Progenitor cell of endocrine pancreas (in vitro differentiated cells): ENCODE results near the gene YBX3. TPM values are rescaled to one million over a fixed set of nuclear protein-coding genes. Genes with fewer than 3 reads are reported as not detected.

Experiments used
- DNase-seq: peaks from one replicate; pipeline ENCODE4 v3.0.0; 2021; ENCODE audit warnings: low spot score; ENCODE audit not compliant: unreplicated experiment
- H3K27ac Mint-ChIP-seq: 2 replicates; pipeline ENCODE4 v1.8.0; 2021; ENCODE audit warnings: mild to moderate bottlenecking, moderate library complexity, mixed read lengths
- H3K27me3 Mint-ChIP-seq: 2 replicates; pipeline ENCODE4 v1.8.0; 2021; ENCODE audit warnings: mixed read lengths
- H3K36me3 Mint-ChIP-seq: 2 replicates; pipeline ENCODE4 v1.8.0; 2022; ENCODE audit warnings: mixed read lengths; ENCODE audit not compliant: insufficient read depth
- H3K4me1 Mint-ChIP-seq: 2 replicates; pipeline ENCODE4 v1.8.0; 2021; ENCODE audit warnings: low read depth, mixed read lengths
- H3K4me3 Mint-ChIP-seq: 2 replicates; pipeline ENCODE4 v1.8.0; 2021; ENCODE audit warnings: low read depth, mild to moderate bottlenecking, moderate library complexity, mixed read lengths
- H3K9me3 Mint-ChIP-seq: 2 replicates; pipeline ENCODE4 v1.8.0; 2021; ENCODE audit warnings: low read depth, mixed read lengths
- total RNA-seq: library from RNA; stranded (reverse); gene quantifications from 2 replicates; pipeline ENCODE4 v1.2.1, GENCODE V29; 2021
- TF ChIP-seq, protein P1 (sequence below): fragments of 200-600 bp; sonication (generic); IDR thresholded peaks from one replicate; pipeline ENCODE4 v1.5.0; 2021; ENCODE audit warnings: antibody characterized with exemption, mild to moderate bottlenecking; ENCODE audit not compliant: unreplicated experiment

Gene YBX3
- total RNA-seq, 1 donor from 2014 or later, result 200 TPM

DNA sequence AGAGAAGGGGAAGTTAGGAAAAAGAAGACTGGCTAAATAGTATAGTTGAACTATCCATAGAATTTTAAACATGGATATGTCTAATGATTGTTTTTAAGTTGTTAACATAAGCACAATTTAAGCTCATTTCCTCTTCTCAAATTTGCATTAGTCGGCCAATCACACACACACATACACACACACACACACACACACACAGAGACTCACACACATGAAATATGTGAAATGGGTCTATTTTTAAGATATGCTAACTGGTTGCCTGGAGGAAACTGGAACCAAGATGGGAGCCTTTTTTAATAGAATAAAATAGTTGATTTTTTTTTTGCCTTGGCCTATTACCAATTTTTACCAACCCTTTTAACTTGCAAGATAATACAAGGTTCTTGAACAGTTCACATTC, 25.3 kb downstream of the YBX3 start:
- H3K27ac Mint-ChIP-seq, result no peak overlapping the region
- peaks cover 43% of the 10 kb centered on the region for H3K36me3 Mint-ChIP-seq
- TF ChIP-seq, protein P1, sequence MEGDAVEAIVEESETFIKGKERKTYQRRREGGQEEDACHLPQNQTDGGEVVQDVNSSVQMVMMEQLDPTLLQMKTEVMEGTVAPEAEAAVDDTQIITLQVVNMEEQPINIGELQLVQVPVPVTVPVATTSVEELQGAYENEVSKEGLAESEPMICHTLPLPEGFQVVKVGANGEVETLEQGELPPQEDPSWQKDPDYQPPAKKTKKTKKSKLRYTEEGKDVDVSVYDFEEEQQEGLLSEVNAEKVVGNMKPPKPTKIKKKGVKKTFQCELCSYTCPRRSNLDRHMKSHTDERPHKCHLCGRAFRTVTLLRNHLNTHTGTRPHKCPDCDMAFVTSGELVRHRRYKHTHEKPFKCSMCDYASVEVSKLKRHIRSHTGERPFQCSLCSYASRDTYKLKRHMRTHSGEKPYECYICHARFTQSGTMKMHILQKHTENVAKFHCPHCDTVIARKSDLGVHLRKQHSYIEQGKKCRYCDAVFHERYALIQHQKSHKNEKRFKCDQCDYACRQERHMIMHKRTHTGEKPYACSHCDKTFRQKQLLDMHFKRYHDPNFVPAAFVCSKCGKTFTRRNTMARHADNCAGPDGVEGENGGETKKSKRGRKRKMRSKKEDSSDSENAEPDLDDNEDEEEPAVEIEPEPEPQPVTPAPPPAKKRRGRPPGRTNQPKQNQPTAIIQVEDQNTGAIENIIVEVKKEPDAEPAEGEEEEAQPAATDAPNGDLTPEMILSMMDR, result no peak
- H3K27me3 Mint-ChIP-seq, result no peaks in the 10 kb centered on the region
- DNase-seq, result no peak
- H3K4me1 Mint-ChIP-seq, result no peaks in the 10 kb centered on the region
- H3K9me3 Mint-ChIP-seq, result peaks cover 9% of the 10 kb centered on the region
- no peak overlapping the region for H3K4me3 Mint-ChIP-seq

DNA sequence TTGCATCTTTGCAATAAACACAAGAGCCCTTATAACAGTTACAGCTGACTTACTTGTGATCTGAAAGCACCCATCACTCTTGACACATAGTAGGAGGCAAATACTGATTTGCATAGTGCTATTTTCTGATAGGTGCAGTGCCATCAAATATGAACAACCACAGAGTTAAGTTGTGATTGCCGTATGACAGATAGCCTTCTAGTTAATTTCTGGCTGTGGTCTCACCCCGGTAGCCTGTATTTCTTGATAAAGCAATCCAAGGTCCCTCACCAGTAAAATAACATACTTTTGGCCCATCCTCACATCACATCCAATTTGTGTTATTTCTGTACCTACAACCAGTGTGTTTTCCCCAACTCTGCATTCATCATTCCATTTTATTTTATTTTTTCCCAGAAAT, 26.0 kb downstream of the YBX3 start:
- Mint-ChIP-seq H3K9me3 (peaks cover 9% of the 10 kb centered on the region), H3K36me3 (peaks cover 42% of the 10 kb centered on the region), H3K27ac (no peak overlapping the region), H3K27me3 (no peaks in the 10 kb centered on the region), H3K4me1 (no peaks in the 10 kb centered on the region), H3K4me3 (no peak overlapping the region)
- TF ChIP-seq, protein P1, result no peak
- no peak for DNase-seq

DNA sequence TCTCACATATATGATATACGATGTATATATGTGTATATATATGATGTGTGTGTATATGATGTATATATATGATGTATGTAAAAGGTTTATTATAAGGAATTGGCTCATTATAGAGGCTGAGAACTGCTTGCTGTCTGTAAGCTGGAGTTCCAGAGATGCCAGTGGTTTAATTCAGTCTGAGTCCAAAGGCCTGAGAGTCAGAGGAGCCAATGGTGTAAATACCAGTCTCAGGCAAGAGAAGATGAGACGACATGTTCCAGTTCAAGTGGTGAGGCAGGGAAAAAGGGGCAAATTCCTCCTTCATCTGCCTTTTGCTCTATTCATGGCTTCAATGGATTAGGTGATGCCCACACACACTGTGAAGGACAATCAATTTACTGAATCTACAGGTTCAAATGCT, 32.2 kb downstream of the YBX3 start:
- TF ChIP-seq, protein P1, result no peak
- Mint-ChIP-seq H3K9me3 (peaks cover 7% of the 10 kb centered on the region), H3K36me3 (peaks cover 13% of the 10 kb centered on the region), H3K4me3 (no peak overlapping the region), H3K27me3 (no peaks in the 10 kb centered on the region), H3K27ac (no peak overlapping the region), H3K4me1 (no peaks in the 10 kb centered on the region)
- DNase-seq, result no peak

DNA sequence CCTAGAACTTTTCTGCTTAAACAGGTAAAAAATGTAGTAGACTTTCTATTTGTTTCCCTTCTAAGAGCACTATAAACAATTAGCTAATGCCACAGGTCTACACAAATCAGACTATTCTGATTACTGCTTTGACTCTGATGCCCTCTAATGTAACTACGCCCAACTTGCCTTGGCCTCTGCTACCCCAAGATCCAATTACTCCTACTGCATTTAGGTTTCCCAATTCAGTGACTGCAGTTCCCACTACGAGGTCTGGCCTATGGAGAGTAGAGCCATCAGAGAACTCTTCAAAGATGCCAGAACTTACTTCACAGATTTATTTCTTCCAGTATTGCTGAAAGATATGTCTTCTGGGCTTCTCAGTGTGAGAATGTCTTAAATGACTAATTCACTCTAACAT, 34.0 kb downstream of the YBX3 start:
- H3K9me3 Mint-ChIP-seq, result no peaks in the 10 kb centered on the region
- no peaks in the 10 kb centered on the region for H3K27me3 Mint-ChIP-seq
- no peak overlapping the region for H3K27ac Mint-ChIP-seq
- H3K4me1 Mint-ChIP-seq, result no peaks in the 10 kb centered on the region
- TF ChIP-seq, protein P1, result no peak
- DNase-seq, result no peak
- H3K36me3 Mint-ChIP-seq, result peaks cover 2% of the 10 kb centered on the region
- no peak overlapping the region for H3K4me3 Mint-ChIP-seq

DNA sequence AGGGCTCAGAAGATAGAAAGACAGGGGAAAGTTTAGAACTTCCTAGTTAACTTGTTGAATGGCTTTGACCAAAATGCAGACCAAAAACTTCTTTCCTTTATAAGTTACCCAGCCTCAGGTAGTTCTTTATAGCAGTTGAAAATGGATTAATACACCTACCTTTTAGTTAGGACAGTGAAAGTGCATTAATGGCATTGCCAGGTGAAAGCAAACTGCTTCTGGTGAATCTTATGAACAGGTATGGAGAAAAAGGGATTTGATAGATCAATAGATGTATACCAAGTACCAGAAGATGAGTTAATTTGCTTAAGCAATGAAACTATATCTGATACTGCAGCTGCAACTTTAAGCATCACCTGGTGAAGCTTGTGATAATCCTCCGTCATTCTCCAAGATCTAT, 35.1 kb downstream of the YBX3 start:
- Mint-ChIP-seq H3K27me3 (no peaks in the 10 kb centered on the region), H3K4me1 (no peaks in the 10 kb centered on the region), H3K36me3 (no peaks in the 10 kb centered on the region), H3K9me3 (no peaks in the 10 kb centered on the region), H3K27ac (no peak overlapping the region), H3K4me3 (no peak overlapping the region)
- no peak for DNase-seq
- TF ChIP-seq, protein P1, result no peak
